NCI-H2227 treated with DMSO at 0.1 percent for 48 hours (cell line): ENCODE data around the gene CALHM1.
"Not testable (repeated sequence)": the region's sequence is repeated elsewhere in the genome, so short reads cannot be mapped to it uniquely, and the experiment has no call there.

Experiments used
- DNase-seq: peaks from one replicate; lab custom pipeline; 2025; lab: John Stamatoyannopoulos, UW

CALHM1 gene

DNA sequence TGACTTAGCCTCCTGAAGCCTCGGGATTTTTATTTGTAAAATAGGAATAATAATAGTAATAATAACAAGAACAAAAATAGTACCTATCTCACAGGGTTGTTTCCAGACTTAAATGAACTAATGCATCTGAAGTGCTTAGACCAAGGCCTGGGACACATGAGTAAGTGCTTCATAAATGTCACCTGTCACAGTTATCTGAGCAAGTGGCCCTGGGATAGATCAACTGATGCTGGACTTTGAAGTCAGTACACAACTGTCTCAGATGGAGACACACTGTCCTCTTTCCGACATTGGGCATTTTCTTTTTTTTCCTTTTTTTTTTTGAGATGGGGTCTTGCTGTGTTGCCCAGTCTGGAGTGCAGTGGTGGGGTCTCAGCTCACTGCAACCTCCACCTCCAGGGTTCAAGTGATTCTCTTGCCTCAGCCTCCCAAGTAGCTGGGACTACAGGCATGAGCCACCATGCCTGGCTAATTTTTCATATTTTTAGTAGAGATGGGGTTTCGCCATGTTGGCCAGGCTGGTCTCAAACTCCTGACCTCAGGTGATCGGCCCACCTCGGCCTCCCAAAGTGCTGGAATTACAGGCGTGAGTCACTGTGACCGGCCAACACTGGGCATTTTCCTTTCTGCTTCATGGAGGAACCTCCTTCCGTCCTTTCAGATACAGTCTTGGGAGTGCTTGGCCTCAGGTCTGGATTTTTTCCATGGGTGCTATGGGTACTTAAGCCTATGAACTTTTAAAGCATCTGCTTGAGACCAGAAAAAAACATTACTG lies 28.1 kb upstream of the CALHM1 start:
- not testable (repeated sequence) for DNase-seq

DNA sequence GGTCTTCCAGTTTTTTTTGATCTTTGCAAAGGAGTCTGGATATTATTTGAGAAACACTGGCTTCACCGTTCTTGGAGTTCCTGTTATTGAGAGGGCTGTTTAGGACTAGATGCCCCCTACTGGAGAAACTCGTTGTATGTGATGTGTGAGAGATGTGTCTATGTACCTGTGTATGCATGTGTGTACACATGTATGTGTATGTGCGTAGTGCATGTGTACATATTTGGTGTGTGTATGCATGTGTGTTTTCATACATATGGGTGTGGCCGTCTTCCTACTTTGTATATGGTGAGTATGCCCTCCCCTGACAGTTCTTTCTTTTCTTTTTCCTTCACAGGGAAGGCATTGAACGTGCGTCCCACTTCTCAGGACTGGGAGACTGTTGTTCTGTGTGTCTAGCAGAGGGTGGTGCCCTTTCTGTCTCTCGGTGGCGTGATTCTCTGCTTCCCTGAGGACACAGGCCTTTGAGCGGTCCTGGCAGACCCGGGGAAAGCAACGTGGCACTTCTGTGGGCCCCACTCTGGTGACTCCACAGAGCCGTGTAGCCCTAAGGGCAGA lies 23.4 kb upstream of the CALHM1 start:
- peak; percentile 58 for DNase-seq

DNA sequence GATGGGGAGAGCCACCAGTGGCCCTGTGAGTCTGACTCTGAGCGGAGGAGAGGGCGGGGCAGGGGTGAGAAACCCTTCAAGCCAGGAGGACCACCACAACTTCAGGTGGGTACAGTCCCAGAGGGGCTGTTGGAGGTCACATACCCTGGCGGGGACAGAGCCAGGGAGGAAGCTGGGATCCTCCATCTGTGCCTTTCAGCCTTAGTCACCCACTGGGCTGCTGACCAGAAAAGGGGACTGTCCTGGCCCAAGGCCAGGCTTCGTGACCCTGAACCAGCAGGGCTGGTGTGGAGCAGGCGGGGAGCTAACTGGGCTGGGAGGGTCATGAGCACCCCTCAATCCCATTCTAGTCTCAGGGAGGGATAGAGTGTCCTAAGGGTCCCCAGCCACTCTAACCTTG lies 21.8 kb upstream of the CALHM1 start:
- DNase-seq, result no peak

DNA sequence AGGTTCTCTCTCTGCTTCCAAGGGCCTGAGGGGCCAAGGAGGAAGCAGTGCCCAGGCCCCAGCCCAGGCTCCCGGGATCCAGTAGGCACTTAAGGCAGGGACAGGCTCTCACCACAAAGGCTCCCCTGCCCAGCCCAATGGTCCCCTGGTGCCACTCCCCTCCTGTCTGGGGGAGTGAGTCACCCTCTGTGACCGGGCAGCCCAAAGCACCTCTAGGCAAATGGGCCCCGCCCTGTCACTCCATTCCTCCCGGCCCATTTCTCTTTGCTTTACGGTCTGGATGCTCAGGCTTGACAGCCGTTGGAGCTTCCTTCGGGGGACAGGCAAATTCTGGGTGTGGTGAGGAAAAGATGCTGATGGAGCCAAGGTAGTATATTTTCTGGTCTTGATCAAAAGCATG lies 20.4 kb upstream of the CALHM1 start, which contains the start of gene CALHM3:
Gene CALHM3 (minus strand): TSS at position 106 of the 400 bp plus-strand sequence. CDS start 208 bp downstream, outside the sequence.
- no peak for DNase-seq

DNA sequence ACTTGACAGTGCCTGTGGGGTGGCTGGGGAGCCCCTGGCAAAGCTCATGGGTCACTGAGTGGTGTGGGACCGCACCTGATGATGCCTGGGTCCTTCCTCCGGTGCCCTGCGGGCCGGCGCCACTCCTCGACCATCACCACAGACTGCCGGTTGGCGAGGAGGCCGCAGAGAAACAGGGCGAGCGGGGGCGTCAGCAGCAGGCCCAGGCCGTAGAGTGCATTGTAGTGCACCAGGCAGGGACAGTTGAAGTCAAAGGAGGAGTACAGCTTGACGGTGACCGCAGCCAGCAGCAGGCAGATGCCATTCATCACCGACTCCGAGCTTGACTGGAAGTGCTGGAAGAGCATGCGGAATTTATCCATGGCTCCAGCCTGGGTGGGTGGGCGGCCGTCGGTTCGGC lies 20.0 kb upstream of the CALHM1 start:
- DNase-seq, result no peak

DNA sequence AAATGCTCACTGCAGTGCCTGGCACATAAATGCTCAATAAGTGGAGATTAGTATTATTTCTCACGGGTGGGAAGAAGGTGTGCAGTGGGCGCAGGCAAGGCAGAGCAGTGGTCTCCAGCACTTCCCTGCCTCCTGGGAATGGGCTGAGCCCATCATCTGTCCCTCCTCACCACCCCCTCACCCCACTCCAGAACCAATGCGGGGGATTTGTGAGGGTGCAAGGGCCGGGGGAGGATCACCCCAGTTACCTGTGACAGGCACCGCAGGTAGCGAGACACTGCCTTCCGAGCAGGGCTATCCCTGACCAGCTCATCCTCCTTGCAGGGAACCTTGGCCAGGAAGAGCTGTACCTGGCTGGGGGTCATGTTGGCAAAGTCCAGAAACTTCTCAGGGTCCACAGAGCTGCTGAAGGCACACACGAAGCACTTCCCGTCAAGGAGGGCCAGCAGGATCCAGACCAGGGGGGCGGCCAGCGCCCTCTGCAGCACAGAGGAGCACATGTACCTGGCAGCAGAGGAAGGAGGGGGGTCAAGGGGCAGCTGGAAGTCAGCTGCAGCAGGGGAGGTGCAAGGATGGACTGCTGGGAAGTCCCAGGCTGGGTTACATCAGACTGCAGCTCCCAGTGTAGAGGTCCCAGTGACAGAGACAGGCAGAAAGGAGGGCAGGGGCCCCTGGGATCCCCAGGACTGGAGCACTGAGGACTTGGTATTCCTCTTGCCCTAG lies 17.5 kb upstream of the CALHM1 start:
- no peak for DNase-seq

DNA sequence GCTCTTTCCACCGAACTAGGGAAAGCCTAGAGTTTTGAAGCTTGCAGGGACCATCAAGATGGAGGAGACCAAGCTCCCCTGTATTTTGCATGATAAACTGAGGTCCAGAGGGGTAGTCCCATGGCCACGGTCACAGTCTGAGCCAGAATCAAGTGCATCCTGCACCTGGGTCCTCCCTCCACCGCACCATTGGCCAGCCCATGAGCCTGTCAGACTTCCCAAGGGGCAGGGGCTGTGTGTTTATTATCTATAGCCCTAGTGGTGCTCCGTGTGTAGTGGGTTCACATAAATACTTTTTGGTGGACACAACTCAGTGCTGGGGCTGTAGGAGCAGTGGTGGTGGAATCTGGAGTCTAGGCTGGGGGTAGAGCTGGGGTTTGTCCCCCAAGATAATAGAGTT lies 16.7 kb upstream of the CALHM1 start:
- no peak for DNase-seq

DNA sequence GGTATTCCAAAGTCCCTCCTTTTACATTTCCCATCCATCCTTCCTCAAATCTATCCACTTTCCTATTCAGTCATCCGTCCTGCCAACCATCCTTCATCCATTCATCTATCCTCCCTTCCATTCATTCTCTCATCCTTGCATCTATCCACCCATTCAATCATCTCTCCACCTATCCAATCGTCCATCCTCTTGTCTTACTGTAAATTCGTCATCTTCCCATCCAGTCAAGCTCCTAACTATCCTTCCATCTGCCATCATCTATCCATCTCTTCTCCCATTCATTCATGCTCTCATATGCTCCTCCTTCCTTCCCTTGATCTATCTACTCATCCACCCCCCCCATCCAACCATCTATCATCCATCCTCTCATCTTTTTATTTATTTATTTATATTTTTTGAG lies 15.4 kb upstream of the CALHM1 start:
- DNase-seq, result no peak

DNA sequence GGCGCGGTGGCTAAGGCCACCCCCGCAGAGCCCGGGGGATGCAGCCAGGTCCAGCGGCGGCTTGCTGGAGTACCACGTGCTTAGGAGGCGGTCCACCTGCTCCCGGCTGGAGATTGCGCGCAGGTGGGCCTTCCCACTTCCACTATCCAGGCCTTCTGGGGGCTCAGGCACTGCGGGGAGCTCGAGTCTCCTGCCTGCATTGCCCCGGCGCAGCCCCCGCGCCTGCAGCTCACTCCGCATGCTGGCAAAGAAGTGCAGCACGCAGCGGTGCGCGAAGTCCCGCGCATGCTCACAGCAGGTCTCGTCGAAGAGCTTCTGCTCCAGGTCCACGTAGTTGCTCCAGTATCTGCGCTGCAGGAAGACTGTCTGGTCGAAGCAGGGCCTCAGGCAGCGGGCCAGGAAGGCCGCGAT lies 14.6 kb upstream of the CALHM1 start:
- no peak for DNase-seq

DNA sequence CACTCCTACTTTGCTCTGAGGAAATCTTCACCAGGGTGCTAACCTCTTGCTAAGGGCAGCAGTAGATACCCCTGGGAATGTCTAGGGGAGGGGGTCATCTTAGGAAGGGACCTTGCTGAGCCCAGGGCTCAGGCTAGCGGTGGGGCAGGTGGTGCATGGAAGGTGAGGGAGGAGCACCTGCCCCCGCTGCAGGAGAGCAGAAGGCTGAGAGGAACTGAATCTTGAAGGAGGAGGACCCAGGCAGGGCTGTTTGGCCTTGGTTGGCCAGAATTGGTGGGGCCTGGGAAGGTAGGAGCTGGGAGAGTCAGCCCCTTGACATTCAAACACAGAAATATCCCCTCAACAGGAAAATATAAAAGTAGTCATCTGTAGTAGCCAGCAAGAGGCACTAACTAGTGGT lies 13.3 kb upstream of the CALHM1 start:
- no peak for DNase-seq

DNA sequence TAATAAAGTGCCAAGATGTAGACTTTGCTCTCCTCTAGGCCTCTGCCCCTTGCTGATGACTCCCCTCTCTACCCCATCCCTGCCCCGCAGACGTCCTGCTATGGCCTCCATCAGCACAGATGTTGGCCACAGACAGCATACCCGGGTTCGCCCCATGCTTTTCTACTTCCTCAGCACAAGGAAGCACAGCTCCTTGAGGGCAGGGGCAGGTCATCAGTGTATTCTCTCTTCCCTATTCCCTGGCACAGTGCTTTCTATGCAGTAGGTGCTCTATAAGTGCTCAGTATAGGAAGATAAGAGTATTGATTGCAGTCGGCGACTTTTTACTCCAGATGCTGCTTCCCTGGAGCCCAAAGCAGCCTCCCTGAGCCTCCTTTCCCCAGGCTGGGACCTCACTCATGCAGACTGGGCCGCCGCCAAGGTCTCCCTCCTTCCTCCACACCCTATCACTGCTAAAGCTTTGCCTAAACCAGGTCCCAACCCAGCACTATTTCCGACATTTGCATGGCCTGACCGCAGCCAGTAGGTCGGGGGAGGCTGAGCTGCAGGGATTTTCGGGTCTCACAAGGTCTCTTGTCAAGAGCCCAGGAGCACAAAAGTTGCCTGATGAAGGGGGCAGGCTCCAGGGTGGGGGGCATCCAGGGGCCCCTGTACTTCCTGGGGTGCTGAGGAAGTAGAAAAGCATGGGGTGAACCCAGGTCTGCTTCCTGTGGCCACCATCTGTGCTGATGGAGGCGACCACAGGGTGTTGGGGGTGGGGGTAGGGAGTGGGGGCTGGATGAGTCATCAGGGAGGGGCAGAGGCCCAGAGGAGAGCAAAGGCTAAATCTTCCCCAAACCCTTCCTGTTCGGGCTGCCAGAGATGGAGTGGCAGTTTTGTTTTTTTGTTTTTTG lies 12.3 kb upstream of the CALHM1 start:
- no peak for DNase-seq

DNA sequence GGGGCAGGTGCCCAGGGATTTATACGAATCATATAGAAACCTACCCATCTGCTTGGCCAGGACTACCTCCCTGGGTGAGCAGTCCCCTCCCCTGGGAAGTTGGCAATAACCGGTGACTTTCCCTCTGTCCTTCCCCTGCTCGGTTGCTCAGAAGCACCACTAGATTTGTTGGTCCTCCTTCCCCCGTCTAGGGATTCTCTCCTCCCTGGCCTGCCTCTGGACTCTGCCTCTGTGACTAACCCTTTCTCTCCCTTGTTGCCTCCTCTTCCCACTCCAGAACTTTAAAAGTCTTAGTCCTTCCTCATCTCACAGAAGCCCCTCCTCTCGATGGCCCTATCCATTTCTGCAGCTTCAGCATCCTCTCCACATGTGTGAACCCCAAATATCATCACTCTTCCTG lies 10.5 kb upstream of the CALHM1 start:
- no peak for DNase-seq

DNA sequence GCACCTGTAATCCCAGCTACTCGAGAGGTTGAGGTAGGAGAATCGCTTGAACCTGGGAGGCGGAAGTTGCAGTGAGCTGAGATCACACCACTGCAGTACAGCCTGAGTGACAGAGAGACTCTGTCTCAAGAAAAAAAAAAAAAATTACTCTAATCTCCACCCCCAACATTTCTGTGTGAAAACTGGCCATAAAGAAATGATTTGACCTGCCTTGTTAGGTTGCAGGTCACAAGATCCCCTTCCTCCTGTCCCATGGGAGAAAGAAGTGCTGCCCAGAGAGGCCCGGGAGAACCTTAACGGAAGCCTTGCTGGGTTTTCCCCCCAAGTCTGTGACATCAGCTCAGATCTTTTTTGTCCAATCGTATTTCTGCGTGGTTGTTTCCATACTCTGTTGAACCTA lies 8.7 kb upstream of the CALHM1 start:
- no peak for DNase-seq

DNA sequence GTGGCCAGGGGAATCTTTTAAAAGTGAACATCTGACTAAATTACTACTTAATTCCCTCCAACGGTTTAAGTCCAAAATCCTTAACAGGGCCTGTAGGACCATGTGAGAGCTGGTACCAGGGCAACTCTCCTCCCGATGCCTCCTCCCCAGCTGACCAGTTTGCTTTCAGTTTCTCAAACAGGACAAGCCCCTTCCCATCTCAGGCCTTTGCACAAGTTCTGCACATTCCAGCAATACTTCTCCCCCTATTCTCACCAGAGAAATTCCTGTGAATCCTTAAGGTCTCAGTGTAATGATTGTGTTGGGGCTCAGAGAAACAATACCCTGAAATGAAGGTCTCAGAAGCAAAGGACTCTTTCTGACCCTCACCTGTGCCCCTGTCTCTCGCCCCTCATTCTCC lies 8.0 kb upstream of the CALHM1 start:
- no peak for DNase-seq

DNA sequence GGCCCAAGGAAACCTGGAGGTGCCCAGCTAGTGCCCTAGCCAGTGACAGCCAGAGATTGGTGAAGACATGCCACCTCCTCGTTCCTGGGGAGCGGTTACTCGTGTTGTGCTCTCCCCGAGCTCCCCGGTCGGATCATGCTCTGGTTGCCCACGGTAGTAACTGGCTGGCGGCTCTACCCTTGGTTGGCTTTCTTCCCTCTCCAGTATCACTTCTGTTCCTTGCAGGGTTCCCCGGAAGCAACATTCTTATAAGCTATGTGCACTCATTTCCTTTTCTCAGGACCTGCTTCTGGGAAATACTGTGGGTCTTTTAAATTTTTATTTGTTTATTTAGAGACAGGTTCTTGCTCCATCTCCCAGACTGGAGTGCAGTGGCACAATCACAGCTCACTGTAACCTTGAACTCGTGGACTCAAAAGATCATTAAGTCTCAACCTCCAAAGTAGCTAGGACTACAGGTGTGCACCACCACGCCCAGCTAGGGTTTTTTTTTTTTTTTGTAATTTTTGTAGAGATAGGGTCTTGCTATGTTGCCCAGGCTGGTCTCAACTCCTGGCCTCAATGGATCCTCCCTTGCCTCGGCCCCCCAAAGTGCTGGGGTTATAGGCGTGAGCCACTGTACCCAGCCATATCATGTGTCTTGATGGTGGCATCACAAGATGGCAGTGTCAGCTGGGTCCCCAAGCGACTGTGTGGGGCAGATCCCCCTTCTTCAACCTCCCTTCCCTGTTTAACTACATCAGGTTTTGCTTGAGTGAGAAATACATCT lies 6.9 kb upstream of the CALHM1 start:
- DNase-seq, result no peak

DNA sequence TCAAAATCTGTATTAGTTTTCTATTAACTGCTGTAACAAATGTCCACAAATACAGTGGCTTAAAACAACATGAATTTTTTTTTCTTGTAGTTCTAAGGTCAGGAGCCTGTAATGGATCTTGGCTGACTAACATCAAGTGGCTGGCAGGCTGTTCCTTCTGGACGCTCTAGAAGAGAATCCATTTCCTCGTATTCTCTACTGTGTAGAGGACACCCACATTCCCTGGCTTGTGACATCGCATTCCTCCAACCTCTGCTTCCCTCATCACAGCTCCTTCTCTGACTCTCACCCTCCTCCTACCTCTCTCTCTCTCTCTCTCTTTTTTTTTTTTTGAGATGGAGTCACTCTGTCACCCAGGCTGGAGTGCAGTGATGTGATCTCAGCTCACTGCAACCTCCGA lies 4.8 kb upstream of the CALHM1 start:
- no peak for DNase-seq

DNA sequence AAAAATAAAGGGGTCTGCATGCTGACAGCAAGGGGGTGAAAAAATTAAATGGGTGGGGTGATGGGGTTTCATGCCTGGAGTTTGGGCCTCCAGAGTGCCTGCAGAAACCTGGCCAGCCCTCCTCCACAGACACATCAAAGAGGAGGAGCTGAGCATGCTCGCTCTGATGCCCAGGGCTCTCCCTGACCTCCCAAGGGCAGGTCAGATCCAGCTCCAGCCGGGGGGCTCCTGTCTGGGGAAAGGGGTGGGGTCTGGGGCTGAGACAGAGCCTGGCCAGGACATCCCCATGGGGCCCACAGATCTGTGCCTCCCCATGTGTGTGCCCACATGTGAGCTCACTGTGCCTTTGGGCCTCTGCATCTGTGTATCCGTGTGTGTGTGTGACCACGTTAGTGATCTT lies 915 bp upstream of the CALHM1 start:
- DNase-seq, result no peak

DNA sequence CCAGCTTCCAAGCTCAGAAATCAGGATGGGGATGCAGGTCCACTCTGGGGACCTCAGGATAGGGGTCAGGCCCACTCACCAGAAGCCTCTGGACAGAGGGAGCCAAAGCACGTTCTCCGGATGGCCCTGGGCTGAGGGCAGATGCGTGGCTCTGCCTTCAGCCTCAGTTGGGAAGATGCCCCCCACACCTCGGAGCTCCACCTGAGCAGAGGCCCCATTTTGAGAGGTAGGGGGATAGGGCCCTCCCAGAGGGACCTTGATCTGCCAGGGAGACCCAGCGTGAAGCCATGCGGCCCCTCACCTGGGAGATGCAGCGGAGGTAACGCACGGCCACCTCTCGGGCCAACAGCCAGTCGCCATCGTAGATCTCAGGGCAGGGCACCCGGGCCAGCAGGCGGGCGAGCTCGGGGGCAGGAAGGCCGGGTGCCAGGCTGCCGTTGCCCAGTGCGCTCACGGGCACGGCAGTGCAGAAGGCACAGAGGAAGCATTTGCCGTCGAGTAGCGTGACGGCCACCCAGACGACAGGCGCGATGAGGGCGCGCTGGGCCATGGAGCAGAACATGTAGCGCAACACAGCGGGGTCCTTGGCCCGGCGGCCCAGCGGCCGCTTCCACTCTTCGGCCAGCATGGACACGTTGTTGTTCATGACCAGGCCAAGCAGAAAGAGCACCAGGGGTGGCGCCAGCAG lies 660 bp downstream of the CALHM1 start:
- DNase-seq, result no peak

DNA sequence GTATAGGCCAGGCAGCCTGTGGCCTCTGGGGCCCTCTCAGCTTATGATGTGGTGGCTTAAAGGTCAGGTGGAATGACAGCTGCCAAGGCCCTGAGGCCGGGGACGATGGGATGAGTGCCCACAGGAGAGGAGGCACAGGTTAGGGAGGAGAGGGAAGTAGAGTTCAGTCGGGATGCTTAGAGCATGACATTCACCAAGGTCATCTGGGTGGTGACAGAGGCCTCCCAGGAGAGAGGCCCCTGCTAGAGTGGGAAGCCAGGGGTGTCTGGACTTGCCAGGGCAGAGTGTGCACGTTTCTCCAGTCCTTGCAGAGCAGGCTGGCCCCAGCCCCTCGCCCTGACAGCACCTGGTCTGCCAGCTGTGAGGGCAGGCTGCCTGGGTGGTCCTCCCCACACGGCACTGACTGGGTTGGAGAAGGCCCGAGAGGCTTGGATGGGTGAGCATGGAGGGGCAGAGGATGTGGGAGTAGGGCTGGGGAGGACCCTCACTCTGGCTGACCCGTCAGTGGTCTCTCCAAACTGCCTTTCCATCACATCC lies 1.5 kb downstream of the CALHM1 start:
- DNase-seq, result no peak

DNA sequence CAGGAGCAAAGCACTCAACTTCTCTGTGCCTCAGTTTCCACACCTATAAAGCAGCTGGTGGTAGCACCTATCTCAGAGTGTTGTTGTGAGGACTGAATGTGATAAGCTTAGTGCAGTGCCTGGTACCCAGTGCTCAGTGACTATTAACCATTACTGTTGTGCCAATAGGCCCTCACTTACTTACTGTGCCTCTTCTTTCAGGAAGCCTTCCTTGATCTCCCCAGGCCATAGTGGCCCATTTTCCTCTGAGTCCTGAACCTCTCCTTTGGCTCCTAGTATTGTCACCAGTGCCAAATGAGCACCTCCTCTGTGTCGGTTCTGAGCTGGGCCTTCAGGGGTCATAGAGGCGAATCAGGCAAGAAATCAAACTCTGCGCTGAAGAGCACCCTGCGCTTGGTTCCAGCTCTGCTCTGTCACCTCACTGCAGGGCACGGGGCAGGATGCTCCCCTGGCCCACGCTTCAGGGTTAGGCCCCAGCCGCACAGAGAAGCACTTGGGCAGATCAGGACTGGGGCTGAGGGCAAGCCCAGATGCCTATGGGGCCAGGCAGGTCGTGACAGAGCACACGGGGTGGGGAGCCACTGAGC lies 2.5 kb downstream of the CALHM1 start:
- no peak for DNase-seq
